HG02610 (cell line): ENCODE results near the gene GINS3.
A peak's percentile ranks its signal among the peaks of the same experiment; 100 is the strongest.
"Not testable (repeated sequence)": the region's sequence is repeated elsewhere in the genome, so short reads cannot be mapped to it uniquely, and the experiment has no call there.

Source experiments
- ATAC-seq: cut with Tn5 transposase; IDR thresholded peaks from one replicate; pipeline ENCODE4 v1.9.1; 2021; ENCODE audit warnings: mild to moderate bottlenecking, moderate library complexity; ENCODE audit not compliant: unreplicated experiment

Gene GINS3

DNA sequence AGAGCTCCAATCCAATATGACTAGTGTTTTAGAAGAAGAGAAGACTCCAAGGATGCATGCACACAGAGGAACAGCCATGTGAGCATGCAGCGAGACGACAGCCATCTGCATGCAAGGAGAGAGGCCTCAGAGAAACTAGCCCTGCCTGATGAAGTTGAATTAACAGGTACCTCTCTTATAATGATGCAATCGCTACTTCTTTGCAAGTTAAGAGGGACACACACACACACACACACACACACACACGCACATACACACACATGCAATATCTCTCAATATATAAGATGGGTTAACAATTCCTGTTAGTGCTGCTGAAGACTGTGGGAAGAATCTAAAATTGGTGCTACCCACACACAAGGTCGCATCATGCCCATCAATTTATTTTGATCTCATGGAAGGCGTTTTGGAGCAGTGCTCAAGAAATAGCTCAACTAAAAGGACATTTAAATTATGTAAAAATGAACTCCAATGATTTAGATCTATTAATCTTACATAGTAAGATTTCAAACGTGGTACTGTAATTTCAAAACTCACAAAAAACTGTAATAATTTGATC, 7.0 kb upstream of the GINS3 start:
- no peak for ATAC-seq

- no peak for ATAC-seq
These were observed 2.5 kb upstream of the GINS3 start for GRCh38 chr16:58389724-58390123.

GRCh38 chr16:58393138-58393504, 850 bp downstream of the GINS3 start:
- peak; percentile 19 for ATAC-seq

- ATAC-seq, result not testable (repeated sequence)
These were observed 4.6 kb downstream of the GINS3 start for GRCh38 chr16:58396897-58397296.

GRCh38 chr16:58399718-58400633, 7.7 kb downstream of the GINS3 start:
- no peak for ATAC-seq

- ATAC-seq, result not testable (repeated sequence)
These were observed 9.0 kb downstream of the GINS3 start for GRCh38 chr16:58401305-58401704.

DNA sequence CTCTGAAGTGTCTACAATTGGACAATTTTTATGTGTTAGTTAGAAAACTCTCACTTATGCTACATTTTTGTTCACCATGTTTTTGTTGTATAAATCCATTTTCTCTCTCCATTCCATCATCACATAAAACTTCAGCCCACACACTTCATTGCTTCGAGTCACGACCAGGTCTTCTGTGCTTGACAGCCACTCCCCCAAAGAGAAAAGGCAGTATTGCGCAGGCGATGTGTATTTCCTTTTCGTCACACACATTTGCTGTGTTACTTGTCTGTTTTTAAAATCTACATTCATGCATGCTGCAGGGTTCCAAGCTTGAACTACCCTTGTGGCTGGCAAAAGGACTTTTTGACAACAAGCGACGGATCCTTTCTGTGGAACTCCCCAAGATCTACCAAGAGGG, 10.5 kb downstream of the GINS3 start:
- no peak for ATAC-seq

GRCh38 chr16:58409316-58409973, 17.2 kb downstream of the GINS3 start:
- ATAC-seq, result no peak

GRCh38 chr16:58411336-58411735, 19.1 kb downstream of the GINS3 start:
- ATAC-seq, result no peak

DNA sequence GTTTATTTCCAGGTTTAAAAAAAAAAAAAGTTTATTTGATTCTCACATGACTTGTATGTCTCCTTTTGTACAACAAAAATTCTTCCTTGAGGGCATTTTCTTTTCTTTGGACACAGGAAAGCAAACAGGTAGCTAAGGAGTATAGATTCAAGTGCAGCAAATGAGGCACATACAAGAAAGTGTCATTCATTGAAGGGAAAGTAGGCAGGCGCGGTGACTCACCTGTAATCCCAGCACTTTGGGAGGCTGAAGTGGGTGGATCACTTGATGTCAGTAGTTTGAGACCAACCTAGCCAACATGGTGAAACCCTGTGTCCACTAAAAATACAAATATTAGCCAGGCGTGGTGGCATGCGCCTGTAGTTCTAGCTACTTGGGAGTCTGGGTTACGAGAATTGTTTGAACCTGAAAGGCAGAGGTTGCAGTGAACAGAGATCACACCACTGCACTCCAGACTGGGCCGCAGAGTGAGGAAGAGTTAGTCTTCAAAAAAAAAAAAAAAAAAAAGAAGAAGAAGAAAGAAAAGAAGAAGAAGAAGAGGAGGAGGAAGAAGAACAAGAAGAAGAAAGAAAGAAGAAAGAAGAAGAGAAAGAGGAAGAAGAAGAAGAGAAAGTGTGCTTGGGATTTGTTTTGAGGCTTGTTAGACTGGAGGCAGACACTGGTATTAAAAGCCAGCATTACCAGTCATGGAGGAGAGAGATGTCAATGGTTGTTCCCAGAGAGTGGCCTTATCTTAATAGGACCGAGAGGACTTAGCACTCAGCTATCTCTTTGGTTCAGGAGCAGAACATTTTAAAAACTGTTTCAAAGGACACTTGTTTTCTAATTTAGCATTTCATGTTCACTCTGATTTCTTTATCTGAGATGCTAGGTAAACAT, 19.7 kb downstream of the GINS3 start:
- ATAC-seq, result no peak

GRCh38 chr16:58412615-58412970, 20.3 kb downstream of the GINS3 start:
- not testable (repeated sequence) for ATAC-seq

DNA sequence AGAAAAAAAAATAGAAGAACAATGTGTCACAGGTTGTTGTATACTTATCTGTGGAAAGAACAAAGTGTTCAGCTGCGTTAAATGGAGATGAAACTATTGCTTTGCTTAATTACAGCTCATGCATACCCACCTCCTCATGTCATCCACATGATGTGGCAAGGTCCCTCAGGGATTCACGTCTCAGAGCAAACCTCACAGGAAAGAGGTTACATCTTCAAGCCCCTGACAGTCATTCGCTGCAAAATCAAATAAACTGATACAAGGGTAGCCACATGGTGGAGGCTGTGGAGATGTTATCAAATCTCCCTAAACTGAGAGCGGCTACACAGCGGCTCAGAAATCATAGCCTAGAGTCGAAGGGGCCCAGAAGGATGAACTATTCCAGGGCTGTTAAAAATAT, 21.1 kb downstream of the GINS3 start:
- ATAC-seq, result no peak

DNA sequence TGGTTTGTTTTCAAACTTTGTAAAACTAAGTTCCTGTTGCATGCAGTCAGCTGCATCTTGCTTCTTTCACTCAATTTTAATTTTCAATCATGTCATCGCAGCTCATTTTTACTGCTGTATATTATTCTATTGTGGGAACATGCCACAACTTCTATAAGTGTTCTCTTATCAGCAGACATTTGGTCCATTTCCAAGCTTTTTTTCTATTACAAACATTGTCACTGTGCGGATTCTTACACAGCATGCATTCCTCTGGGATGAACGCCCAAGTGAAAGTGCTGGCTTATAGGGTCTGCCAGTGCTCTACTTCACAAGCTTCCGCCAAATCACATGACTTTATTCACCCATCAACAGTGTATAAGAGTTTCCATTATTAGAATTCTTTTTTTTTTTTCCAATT, 22.7 kb downstream of the GINS3 start:
- no peak for ATAC-seq

- not testable (repeated sequence) for ATAC-seq
These were observed 23.7 kb downstream of the GINS3 start for GRCh38 chr16:58415961-58416360.

DNA sequence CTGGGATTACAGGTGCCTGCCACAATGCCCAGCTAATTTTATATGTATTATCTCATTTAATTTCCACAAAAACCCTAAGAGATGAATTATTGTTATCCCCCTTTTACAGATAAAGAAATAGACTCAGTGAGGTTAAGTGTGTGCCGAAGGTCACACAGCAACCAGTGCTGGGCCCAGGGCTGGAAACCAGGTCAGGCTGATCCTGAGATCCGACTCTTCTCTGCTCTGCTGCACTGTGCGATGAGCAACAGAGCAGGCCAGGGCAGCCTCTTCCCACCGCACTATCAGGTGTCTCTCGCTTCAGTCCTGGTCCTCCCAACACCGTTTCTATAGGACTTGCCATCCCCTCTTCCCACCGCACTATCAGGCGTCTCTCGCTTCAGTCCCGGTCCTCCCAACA, 24.8 kb downstream of the GINS3 start:
- ATAC-seq, result no peak

DNA sequence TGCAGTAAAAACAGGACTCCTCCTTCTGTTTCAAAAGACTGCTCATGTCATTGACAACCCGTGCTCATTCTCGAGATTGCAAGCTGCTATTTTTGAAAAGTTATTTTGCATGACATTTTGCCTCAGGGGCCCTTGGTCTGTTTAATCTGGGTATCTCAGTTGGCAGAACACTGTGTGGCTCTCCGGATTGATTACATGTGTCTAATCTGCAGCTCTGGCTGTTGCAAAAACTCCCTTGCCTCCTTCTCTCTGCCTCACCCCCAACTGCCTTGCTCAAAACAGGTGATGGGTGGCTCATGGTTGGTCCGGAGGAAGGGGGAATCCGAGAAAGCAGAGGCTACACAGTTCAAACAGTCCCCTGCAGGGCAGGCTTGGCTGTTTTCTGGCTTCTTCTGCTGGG, 25.3 kb downstream of the GINS3 start:
- ATAC-seq, result no peak

DNA sequence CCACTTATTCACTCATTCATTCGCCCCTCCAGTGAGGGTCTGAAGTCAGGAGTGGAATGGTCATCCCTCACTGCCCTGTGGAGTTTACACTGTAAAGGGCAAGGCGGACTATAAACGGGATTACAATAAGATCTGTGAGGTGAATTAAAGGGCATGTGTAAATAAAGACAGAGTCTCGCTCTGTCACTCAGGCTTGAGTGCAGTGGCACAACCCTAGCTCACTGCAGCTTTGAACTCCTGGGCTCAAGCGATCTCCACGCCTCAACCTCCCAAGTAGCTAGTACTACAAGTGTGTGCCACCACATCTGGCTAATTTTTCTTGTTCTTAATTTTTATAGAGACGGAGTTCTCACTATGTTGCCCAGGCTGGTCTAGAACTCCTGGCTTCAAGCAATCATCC, 25.8 kb downstream of the GINS3 start:
- ATAC-seq, result no peak

DNA sequence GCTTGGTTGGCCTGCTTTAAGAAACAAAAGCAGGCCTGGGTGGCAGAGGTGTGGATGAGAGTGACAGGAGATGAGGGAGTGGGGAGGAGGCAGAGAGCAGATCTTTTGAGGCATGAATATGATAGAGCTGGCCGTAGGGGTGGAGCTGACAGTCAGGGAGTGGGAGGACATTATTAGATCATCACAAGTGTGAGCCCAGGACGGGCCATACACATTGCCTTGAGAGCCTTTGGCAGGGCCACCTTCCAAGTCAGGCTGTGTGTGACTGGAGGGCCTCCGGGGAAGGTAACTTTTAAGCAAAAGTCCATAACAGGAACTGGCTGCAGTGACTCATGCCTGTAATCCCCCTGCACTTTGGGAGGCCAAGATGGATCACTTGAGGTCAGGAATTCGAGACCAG, 26.3 kb downstream of the GINS3 start:
- ATAC-seq, result peak; percentile 32

DNA sequence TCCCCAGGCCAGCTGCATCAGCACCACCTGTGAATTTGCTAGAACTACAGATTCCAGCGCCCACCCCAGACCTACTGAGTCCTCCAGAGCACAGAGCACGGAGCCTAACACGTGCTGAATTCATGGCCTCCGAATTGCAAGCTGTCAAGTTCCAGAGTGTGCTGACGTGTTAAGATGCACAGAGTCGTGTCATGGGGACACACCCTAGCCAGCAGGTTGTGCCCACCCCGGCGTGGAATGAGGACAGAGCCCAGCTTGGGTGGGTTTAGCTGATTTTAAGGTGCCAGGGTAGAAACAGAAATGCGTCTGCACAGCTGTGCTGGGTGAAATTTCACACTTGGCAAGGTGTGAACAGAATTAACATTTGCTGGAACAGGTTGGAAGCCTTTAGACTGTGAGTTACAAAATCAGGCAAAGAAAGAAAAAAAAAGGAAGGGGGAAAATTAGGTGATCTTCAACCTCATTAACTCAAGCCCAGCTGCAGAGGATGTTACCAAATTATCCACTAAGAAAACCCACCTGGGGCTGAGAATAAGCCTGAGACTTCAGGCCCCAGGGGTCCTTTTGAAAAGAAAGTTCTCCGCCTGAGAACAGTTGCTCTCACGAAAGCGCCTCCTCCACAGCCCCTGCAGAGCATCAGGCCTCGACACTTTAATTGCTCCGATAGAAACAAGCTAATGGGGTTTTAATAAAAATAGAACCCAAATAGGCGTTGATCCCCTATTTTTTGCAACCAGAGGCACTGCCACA, 27.1 kb downstream of the GINS3 start:
- no peak for ATAC-seq

- ATAC-seq, result no peak
These were observed 28.8 kb downstream of the GINS3 start for GRCh38 chr16:58421059-58421458.
